ENCODE data around the gene ITGA2B.
"Not testable (repeated sequence)": the region's sequence is repeated elsewhere in the genome, so short reads cannot be mapped to it uniquely, and the experiment has no call there.

The ITGA2B gene

GRCh38 chr17:44352828-44353671 is 36.4 kb downstream of the ITGA2B start:
- DNase-seq (ENCODE audit: low read depth in 4 of 4, low spot score in 1 of 4), result no peak

GRCh38 chr17:44351961-44352827 is 37.3 kb downstream of the ITGA2B start:
- DNase-seq (ENCODE audit: low read depth in 4 of 4, low spot score in 1 of 4), result no peak

GRCh38 chr17:44351464-44351863 is 38.0 kb downstream of the ITGA2B start:
- DNase-seq (ENCODE audit: low read depth in 4 of 4, low spot score in 1 of 4), result no peak

- DNase-seq (ENCODE audit: low read depth in 4 of 4, low spot score in 1 of 4), result peak; percentile 54 to 68 (median 60)
These were observed 38.7 kb downstream of the ITGA2B start for GRCh38 chr17:44350733-44351226.

- DNase-seq (ENCODE audit: low read depth in 4 of 4, low spot score in 1 of 4), result no peak
These were observed 39.8 kb downstream of the ITGA2B start for GRCh38 chr17:44349553-44350070.

- DNase-seq (ENCODE audit: low read depth in 4 of 4, low spot score in 1 of 4), result no peak
These were observed 40.5 kb downstream of the ITGA2B start for GRCh38 chr17:44348988-44349364.

- no peak for DNase-seq (ENCODE audit: low read depth in 4 of 4, low spot score in 1 of 4)
These were observed 41.0 kb downstream of the ITGA2B start for GRCh38 chr17:44348234-44348987.

GRCh38 chr17:44347206-44348055 is 42.0 kb downstream of the ITGA2B start:
- not testable (repeated sequence) for DNase-seq (ENCODE audit: low read depth in 4 of 4, low spot score in 1 of 4)

GRCh38 chr17:44346064-44346844 is 43.2 kb downstream of the ITGA2B start:
- DNase-seq (ENCODE audit: low read depth in 4 of 4, low spot score in 1 of 4), result no peak

- DNase-seq (ENCODE audit: low read depth in 4 of 4, low spot score in 1 of 4), result no peak
These were observed 43.9 kb downstream of the ITGA2B start for GRCh38 chr17:44345454-44346026.

- DNase-seq (ENCODE audit: low read depth in 4 of 4, low spot score in 1 of 4), result peak; percentile 57 to 83 (median 65)
These were observed 44.5 kb downstream of the ITGA2B start, which contains the start of gene GRN for GRCh38 chr17:44344939-44345453. Gene GRN (plus strand): TSS chr17:44345302. CDS start chr17:44349165, 3,863 bp downstream.

GRCh38 chr17:44343510-44344209 is 45.8 kb downstream of the ITGA2B start:
- no peak for DNase-seq (ENCODE audit: low read depth in 4 of 4, low spot score in 1 of 4)

GRCh38 chr17:44340553-44340952 is 48.9 kb downstream of the ITGA2B start:
- DNase-seq (ENCODE audit: low read depth in 4 of 4, low spot score in 1 of 4), result not testable (repeated sequence)

- DNase-seq (ENCODE audit: low read depth in 4 of 4, low spot score in 1 of 4), result no peak
These were observed 50.7 kb downstream of the ITGA2B start for GRCh38 chr17:44338702-44339101.

GRCh38 chr17:44335968-44336367 is 53.5 kb downstream of the ITGA2B start:
- DNase-seq (ENCODE audit: low read depth in 4 of 4, low spot score in 1 of 4), result no peak

- DNase-seq (ENCODE audit: low read depth in 4 of 4, low spot score in 1 of 4), result no peak
These were observed 53.9 kb downstream of the ITGA2B start for GRCh38 chr17:44335564-44335963.

- no peak for DNase-seq (ENCODE audit: low read depth in 4 of 4, low spot score in 1 of 4)
These were observed 54.7 kb downstream of the ITGA2B start for GRCh38 chr17:44334727-44335126.

GRCh38 chr17:44334315-44334714 is 55.1 kb downstream of the ITGA2B start:
- no peak for DNase-seq (ENCODE audit: low read depth in 4 of 4, low spot score in 1 of 4)

All from stimulated activated CD4-positive, alpha-beta T cell treated with anti-CD3 and anti-CD28 coated beads, Interleukin-1b, Interleukin-23, amount 100 ng/mL, for 24 hours (primary cell).